Activated CD4-positive, alpha-beta T cell treated with anti-CD3 and anti-CD28 coated beads for 1 hour (primary cell): ENCODE measurements around the gene CCDC122.

Experiments used
- DNase-seq: peaks from one replicate; pipeline ENCODE4 v3.0.0-alpha.2; 2020

CCDC122 gene

DNA sequence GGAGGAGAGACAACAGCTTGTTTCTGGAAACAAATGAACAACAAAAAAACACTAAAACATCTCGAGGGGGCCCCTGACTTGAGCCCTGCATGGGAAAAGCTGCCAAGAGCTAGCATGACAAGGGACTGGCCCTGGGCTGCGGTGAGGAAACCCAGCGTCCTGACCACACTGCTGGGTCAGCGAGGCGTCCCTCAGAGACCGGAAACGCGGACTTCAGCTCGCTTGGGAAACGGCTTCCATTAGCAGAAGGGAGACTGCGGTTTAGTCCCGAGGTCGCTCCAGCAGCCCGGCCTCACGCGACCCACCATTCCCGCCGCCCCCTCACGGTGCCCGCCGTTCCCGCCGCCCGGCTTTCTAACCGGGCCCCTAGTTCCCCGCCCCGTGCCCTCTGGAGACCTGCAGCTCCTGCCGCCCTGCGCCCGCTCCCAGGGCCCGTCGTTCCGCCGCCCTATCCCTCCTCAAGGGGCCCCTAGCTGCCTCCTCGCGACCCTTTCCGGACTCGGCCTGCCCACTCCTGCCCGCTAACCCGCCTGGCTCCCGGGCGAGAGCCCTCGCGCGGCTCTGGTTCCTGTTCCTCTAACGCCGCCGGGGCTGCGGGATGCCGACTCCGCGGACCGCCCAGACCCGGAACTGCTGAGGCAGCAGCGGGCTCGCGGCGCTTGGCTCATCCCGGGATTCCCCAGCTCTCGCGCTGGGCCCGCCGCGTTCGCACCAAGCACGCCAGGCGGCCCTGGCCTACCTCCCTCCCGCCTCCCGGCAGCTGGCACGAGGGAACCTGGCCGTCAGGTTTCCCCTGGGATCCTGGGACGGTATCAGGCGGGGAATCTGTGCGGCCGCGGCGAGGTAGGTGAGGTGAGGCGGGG lies at the start of gene CCDC122:
TSS of gene CCDC122 (minus strand) at position 849 of the 863 bp plus-strand sequence. CDS start 10,364 bp downstream, outside the sequence.
- DNase-seq = peak; percentile 61

- DNase-seq = no peak
Measured at GRCh38 chr13:43924549-43925245, 45.2 kb upstream of the CCDC122 start.

GRCh38 chr13:43920965-43921674 lies 41.6 kb upstream of the CCDC122 start:
- no peak for DNase-seq

DNA sequence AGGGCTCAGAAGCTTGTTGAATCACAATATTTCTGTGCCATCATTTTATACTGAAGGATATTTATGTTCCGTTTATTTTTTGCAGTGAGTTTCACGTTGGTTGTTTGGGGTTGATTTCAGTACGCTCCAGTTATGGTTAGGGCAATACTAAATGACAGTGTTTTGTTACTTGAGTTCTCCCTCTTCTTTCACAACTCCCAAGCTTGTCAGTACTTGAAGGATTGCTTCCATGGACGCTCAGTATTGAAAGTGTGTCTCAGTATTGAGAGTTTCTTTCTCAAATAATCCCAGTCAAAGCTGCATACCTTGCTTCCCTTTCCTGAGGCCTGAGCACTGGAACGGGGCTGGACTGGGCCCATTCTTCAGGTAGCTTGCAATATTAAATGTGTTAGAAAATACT lies 39.1 kb upstream of the CCDC122 start:
- no peak for DNase-seq

DNA sequence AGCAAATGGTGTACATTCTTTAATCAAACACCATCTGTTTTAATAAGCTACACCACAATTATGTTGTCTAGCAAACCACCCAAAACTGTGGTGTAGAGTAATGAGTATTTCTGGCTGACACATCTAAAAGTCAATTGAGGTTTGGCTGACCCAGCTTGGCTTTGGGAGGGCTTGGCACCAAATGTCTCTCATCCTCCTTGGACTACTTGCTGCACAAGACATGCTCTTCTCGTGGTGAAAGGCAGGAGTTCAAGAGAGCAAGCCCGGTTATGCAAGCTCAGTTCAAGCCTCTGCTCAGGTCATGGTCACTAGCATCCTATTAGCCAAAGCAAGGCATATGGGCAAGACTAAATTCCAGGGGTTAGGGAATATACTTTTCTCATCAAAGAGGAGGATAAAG lies 37.3 kb upstream of the CCDC122 start:
- DNase-seq = no peak

DNA sequence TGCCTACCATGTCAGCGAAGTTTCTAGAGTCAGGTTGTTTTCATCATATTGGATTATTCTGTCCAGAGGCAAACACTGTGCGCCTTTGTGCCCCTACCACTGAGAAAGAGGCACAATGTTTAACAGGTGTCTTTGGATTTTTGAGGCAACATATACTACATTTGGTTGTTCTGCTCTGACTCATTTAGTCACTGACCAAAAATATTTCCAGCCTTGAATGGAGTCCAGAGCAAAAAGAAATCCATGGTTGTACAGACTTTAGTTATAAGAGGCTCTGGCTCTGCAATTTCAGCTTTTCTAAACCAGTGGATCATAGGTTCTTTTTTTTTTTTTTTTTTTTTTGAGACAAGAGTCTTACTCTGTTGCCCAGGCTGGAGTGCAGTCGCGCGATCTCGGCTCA lies 35.9 kb upstream of the CCDC122 start:
- DNase-seq = no peak

DNA sequence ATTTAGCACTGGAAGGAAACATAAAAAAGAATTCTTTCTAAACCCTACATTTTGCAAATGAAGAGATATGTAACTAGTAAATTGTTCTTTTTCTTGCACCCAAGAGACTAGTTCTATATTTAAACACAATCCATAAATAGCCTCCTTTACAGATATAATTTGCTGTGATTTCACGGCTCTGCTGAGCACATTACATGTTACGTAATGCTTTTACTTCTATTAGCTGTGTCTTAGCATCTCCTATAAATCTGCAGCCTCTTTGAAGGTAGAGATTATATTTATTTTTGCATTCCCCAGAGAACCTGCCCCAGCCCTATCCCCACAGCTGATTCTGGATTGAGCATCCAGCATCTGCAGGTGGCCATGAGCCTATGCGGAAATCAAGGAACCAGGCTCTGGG lies 32.3 kb upstream of the CCDC122 start:
- DNase-seq = no peak

GRCh38 chr13:43911278-43911677 lies 31.7 kb upstream of the CCDC122 start:
- DNase-seq = no peak

DNA sequence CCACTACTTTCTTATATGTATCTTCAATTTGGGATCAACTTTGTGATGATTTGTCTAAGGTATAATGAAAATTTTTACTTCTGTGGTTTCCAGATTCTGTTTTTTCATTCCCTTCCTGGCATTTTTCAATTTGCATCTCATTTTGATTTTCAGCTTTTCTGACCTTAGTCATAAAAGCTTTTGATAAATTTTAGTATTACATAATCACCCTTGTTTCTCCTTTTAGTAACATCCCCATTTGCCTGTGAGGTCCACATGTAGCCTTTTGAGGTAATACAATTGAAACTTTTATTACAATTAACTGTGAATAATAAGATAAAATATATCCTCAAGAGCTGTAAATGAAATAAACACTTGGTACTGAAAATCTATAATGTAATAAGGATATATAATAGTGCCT lies 31.3 kb upstream of the CCDC122 start:
- no peak for DNase-seq

- no peak for DNase-seq
Measured at GRCh38 chr13:43908156-43909126, 28.9 kb upstream of the CCDC122 start.

GRCh38 chr13:43905435-43906031 lies 26.0 kb upstream of the CCDC122 start:
- DNase-seq = no peak

DNA sequence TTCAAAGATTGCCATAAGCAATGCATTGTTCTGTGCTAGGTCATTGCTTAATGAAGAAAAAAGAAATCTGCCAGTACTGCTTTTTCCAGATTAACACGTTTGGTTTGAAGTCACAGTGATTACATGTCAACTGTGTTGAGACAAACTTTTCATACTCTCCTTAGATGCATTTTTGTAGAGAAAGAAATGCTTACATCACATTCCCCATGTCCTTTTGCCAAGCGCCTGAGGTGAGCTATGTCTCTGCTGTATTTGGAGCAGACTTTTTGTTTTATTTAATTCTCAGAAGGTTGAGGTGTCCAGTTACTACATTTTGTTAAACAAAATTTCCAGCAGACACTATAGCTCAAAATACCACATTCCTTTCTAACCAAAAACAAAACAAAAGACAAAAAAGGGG lies 16.4 kb upstream of the CCDC122 start:
- no peak for DNase-seq

GRCh38 chr13:43894438-43894837 lies 14.9 kb upstream of the CCDC122 start:
- DNase-seq = no peak

GRCh38 chr13:43884222-43884621 lies 4.7 kb upstream of the CCDC122 start:
- DNase-seq = no peak

DNA sequence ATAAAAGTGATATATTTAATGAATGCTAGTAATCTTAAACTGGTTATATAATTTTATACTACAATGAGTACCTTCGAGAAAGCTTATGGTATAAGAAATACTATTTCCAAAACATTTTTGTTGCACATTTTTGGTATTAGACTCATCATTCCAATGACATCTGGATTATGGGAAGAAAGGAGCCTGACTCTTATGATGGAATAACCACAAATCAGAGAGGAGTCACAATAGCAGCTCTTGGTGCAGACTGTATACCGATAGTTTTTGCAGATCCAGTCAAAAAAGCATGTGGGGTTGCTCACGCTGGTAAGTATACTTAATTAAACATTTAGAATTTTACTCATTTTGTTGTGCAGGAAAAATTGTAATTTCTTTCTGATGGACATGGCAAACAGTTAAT lies 4.1 kb upstream of the CCDC122 start:
- no peak for DNase-seq

- DNase-seq = no peak
Measured at GRCh38 chr13:43881580-43881979, 2.0 kb upstream of the CCDC122 start.

DNA sequence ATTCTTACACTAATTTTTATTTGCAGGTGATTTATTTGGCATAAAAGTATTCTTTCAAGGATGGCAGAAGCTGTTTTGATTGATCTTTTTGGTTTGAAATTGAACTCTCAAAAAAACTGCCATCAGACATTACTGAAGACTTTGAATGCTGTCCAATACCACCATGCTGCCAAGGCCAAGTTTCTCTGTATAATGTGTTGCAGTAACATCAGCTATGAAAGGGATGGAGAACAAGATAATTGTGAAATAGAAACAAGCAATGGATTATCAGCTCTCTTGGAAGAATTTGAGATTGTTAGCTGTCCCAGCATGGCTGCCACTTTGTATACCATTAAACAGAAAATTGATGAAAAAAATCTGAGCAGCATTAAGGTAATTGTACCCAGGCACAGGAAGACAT lies 1.4 kb upstream of the CCDC122 start:
- DNase-seq = no peak

GRCh38 chr13:43880214-43880855 lies 795 bp upstream of the CCDC122 start:
- DNase-seq = no peak

DNA sequence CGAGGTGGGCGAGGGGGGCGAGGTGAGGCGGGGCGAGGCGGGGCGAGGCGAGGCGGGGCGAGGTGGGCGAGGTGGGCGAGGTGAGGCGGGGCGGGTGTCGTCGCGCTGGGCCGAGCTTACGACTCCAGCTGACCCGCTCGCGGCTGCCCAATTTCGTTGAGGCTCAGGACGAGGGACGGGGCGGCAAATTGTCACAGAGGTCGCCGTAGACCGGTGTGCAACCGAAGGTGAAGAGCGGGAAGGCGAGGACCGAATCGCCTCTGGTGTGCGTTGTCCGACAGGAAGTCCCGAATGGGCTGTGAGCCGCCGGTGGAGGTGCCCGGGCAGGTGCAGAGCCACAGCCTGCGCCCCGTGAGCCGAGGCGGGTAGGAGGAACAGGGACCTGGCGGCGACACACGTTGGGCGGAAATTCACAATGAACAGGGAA lies 228 bp upstream of the CCDC122 start, which contains the start of gene LACC1:
TSS of gene LACC1 (plus strand) at position 150 of the 427 bp plus-strand sequence. CDS start 1,082 bp downstream, outside the sequence.
- no peak for DNase-seq

- no peak for DNase-seq
Measured at GRCh38 chr13:43877766-43878165, 1.8 kb downstream of the CCDC122 start.

DNA sequence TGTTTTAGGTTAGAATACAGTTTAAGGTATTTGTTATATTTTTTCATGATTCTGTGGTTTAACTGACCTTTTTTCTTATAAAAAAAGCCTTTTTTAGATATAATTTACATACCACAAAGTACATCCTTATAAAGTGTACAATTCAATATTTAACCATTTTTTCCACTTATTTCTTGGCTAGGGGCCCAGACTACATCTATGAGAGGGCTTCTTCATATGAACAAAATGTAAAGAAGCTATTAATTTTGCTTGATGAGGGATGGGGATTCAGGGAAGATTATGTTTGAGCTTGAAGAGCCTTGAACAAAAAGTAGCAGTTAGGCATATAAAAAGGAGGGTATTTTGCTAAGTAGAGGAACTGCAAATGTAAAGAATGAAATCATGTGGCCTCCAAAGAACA lies 2.2 kb downstream of the CCDC122 start:
- DNase-seq = no peak
